ENCODE measurements around the gene PRICKLE1.

DNA sequence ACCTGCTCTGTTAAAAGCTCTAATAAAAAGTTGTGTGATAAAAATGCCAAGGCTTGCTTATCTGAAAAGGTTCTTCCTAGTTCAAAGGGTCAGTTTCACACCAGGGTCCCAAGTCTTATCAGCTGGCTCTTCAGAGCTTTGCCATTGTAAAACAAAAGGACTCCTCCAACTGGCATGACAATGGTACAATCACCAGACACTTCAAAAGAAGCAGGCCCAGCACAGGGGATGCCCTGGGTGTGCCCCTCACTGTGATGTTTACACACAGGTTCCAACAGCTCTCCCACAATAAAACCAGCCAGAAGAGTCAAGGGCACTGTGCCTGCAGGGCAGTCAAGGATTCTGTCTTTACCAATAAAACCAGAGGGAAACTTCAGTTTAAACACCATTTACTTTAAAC is 78.7 kb downstream of the PRICKLE1 start:
- TF ChIP-seq EZH2 (IDR thresholded peaks at IDR 0.05; ENCODE audit: low read depth), result no peak
- TF ChIP-seq, protein P1, sequence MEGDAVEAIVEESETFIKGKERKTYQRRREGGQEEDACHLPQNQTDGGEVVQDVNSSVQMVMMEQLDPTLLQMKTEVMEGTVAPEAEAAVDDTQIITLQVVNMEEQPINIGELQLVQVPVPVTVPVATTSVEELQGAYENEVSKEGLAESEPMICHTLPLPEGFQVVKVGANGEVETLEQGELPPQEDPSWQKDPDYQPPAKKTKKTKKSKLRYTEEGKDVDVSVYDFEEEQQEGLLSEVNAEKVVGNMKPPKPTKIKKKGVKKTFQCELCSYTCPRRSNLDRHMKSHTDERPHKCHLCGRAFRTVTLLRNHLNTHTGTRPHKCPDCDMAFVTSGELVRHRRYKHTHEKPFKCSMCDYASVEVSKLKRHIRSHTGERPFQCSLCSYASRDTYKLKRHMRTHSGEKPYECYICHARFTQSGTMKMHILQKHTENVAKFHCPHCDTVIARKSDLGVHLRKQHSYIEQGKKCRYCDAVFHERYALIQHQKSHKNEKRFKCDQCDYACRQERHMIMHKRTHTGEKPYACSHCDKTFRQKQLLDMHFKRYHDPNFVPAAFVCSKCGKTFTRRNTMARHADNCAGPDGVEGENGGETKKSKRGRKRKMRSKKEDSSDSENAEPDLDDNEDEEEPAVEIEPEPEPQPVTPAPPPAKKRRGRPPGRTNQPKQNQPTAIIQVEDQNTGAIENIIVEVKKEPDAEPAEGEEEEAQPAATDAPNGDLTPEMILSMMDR (conservative IDR thresholded peaks at IDR 0.05), result no peak

Measured in PC-9 (cell line).